ENCODE results near the gene JMJD8.

GRCh38 chr16:646679-647172, 37.4 kb downstream of the JMJD8 start:
- no peak for TF ChIP-seq CTCF (IDR thresholded peaks at IDR 0.05)
- no peak for TF ChIP-seq POLR2A (IDR thresholded peaks at IDR 0.05)

Measured in adrenal gland (tissue), 5 donors.